ENCODE measurements around the gene INPP4A. TPM values are rescaled to one million over a fixed set of nuclear protein-coding genes. Genes with fewer than 3 reads are reported as not detected.
A peak's percentile ranks its signal among the peaks of the same experiment; 100 is the strongest.

The INPP4A gene
- total and polyA plus RNA-seq, 5 donors, result 5.1 to 18.1 (median 15.8) TPM

- DNase-seq, result no peak
- peak; percentile 36 to 55 for ATAC-seq
- H3K4me1 ChIP-seq (ENCODE audit: control insufficient read depth, insufficient read depth, low read length), result peaks cover 2% of the 10 kb centered on the region
- no peaks in the 10 kb centered on the region for H3K27me3 ChIP-seq (ENCODE audit: control insufficient read depth, insufficient read depth)
- H3K4me3 ChIP-seq (ENCODE audit: low read length), result no peak overlapping the region
- intact Hi-C loops (cut with DNase I), result loop anchor here in 1 of 4 donors (10.0 kb wide), 1 partner anchor 104 kb away; no protein-coding TSS in a partner anchor
- 77% methylated on average over 6 of the region's 6 CpGs for WGBS
- no peak overlapping the region for H3K27ac ChIP-seq (ENCODE audit: low read length)
- no peaks in the 10 kb centered on the region for H3K9me3 ChIP-seq (ENCODE audit: control insufficient read depth, low read length)
Observed at GRCh38 chr2:98519156-98519555, 74.5 kb downstream of the INPP4A start.

GRCh38 chr2:98519851-98520250, 75.2 kb downstream of the INPP4A start:
- Histone ChIP-seq H3K9me3 (ENCODE audit: control insufficient read depth, low read length) (no peaks in the 10 kb centered on the region), H3K27me3 (ENCODE audit: control insufficient read depth, insufficient read depth) (no peaks in the 10 kb centered on the region), H3K4me3 (ENCODE audit: low read length) (no peak overlapping the region), H3K27ac (ENCODE audit: low read length) (no peak overlapping the region), H3K4me1 (ENCODE audit: control insufficient read depth, insufficient read depth, low read length) (peaks cover 3% of the 10 kb centered on the region)
- 92% methylated on average over 16 of the region's 16 CpGs for WGBS
- intact Hi-C loops (cut with DNase I), result loop anchor here in 1 of 4 donors (10.0 kb wide), 1 partner anchor 105 kb away; no protein-coding TSS in a partner anchor
- ATAC-seq (no peak), DNase-seq (peak in 1 of 3 donors; percentile 60)

GRCh38 chr2:98520806-98521205, 76.1 kb downstream of the INPP4A start:
- Histone ChIP-seq H3K9me3 (ENCODE audit: control insufficient read depth, low read length) (no peaks in the 10 kb centered on the region), H3K27me3 (ENCODE audit: control insufficient read depth, insufficient read depth) (no peaks in the 10 kb centered on the region), H3K4me3 (ENCODE audit: low read length) (no peak overlapping the region), H3K4me1 (ENCODE audit: control insufficient read depth, insufficient read depth, low read length) (peaks cover 3% of the 10 kb centered on the region), H3K27ac (ENCODE audit: low read length) (no peak overlapping the region)
- no peak for DNase-seq
- intact Hi-C loops (cut with DNase I), result no loop called here
- WGBS, result 95% methylated on average over 6 of the region's 6 CpGs
- ATAC-seq, result no peak

GRCh38 chr2:98521266-98521665, 76.6 kb downstream of the INPP4A start:
- DNase-seq (no peak), ATAC-seq (no peak)
- Histone ChIP-seq H3K4me3 (ENCODE audit: low read length) (no peak overlapping the region), H3K4me1 (ENCODE audit: control insufficient read depth, insufficient read depth, low read length) (peaks cover 3% of the 10 kb centered on the region), H3K27ac (ENCODE audit: low read length) (no peak overlapping the region), H3K9me3 (ENCODE audit: control insufficient read depth, low read length) (no peaks in the 10 kb centered on the region), H3K27me3 (ENCODE audit: control insufficient read depth, insufficient read depth) (no peaks in the 10 kb centered on the region)
- intact Hi-C loops (cut with DNase I), result no loop called here
- WGBS, result 93% methylated on average over 7 of the region's 7 CpGs

GRCh38 chr2:98522854-98523253, 78.2 kb downstream of the INPP4A start:
- H3K27ac ChIP-seq (ENCODE audit: low read length), result no peak overlapping the region
- H3K4me1 ChIP-seq (ENCODE audit: control insufficient read depth, insufficient read depth, low read length), result peaks cover 1% of the 10 kb centered on the region
- H3K9me3 ChIP-seq (ENCODE audit: control insufficient read depth, low read length), result no peaks in the 10 kb centered on the region
- 87% methylated on average over 2 of the region's 2 CpGs for whole genome bisulfite sequencing
- DNase-seq (no peak), ATAC-seq (no peak)
- no peaks in the 10 kb centered on the region for H3K27me3 ChIP-seq (ENCODE audit: control insufficient read depth, insufficient read depth)
- intact Hi-C loops (cut with DNase I), result no loop called here
- H3K4me3 ChIP-seq (ENCODE audit: low read length), result no peak overlapping the region

- ATAC-seq, result no peak
- Histone ChIP-seq H3K9me3 (ENCODE audit: control insufficient read depth, low read length) (no peaks in the 10 kb centered on the region), H3K4me1 (ENCODE audit: control insufficient read depth, insufficient read depth, low read length) (peaks cover 1% of the 10 kb centered on the region), H3K4me3 (ENCODE audit: low read length) (no peak overlapping the region), H3K27me3 (ENCODE audit: control insufficient read depth, insufficient read depth) (no peaks in the 10 kb centered on the region), H3K27ac (ENCODE audit: low read length) (no peak overlapping the region)
- DNase-seq, result no peak
- 74% methylated on average over 3 of the region's 3 CpGs for WGBS
- intact Hi-C loops (cut with DNase I), result no loop called here
Observed at GRCh38 chr2:98524168-98524567, 79.5 kb downstream of the INPP4A start.

GRCh38 chr2:98528349-98528748, 83.7 kb downstream of the INPP4A start:
- ATAC-seq (no peak), DNase-seq (no peak)
- Histone ChIP-seq H3K4me1 (ENCODE audit: control insufficient read depth, insufficient read depth, low read length) (peaks cover 1% of the 10 kb centered on the region), H3K9me3 (ENCODE audit: control insufficient read depth, low read length) (no peaks in the 10 kb centered on the region), H3K27ac (ENCODE audit: low read length) (no peak overlapping the region), H3K27me3 (ENCODE audit: control insufficient read depth, insufficient read depth) (no peaks in the 10 kb centered on the region), H3K4me3 (ENCODE audit: low read length) (no peak overlapping the region)
- intact Hi-C loops (cut with DNase I), result no loop called here

- Histone ChIP-seq H3K27ac (ENCODE audit: low read length) (no peak overlapping the region), H3K4me1 (ENCODE audit: control insufficient read depth, insufficient read depth, low read length) (no peaks in the 10 kb centered on the region), H3K4me3 (ENCODE audit: low read length) (no peak overlapping the region), H3K9me3 (ENCODE audit: control insufficient read depth, low read length) (no peaks in the 10 kb centered on the region), H3K27me3 (ENCODE audit: control insufficient read depth, insufficient read depth) (no peaks in the 10 kb centered on the region)
- no peak for DNase-seq
- intact Hi-C loops (cut with DNase I), result no loop called here
- WGBS, result 90% methylated on average over 1 of the region's 1 CpG
- no peak for ATAC-seq
Observed at GRCh38 chr2:98530114-98530513, 85.5 kb downstream of the INPP4A start.

- Histone ChIP-seq H3K27me3 (ENCODE audit: control insufficient read depth, insufficient read depth) (no peaks in the 10 kb centered on the region), H3K4me3 (ENCODE audit: low read length) (no peak overlapping the region), H3K27ac (ENCODE audit: low read length) (no peak overlapping the region), H3K9me3 (ENCODE audit: control insufficient read depth, low read length) (no peaks in the 10 kb centered on the region), H3K4me1 (ENCODE audit: control insufficient read depth, insufficient read depth, low read length) (no peaks in the 10 kb centered on the region)
- 88% methylated on average over 6 of the region's 6 CpGs for WGBS
- intact Hi-C loops (cut with DNase I), result no loop called here
- DNase-seq (no peak), ATAC-seq (no peak)
Observed at GRCh38 chr2:98532756-98533155, 88.1 kb downstream of the INPP4A start.

- H3K27ac ChIP-seq (ENCODE audit: low read length), result no peak overlapping the region
- 100% methylated on average over 1 of the region's 1 CpG for WGBS
- H3K4me1 ChIP-seq (ENCODE audit: control insufficient read depth, insufficient read depth, low read length), result no peaks in the 10 kb centered on the region
- ATAC-seq (no peak), DNase-seq (no peak)
- H3K27me3 ChIP-seq (ENCODE audit: control insufficient read depth, insufficient read depth), result no peaks in the 10 kb centered on the region
- no peaks in the 10 kb centered on the region for H3K9me3 ChIP-seq (ENCODE audit: control insufficient read depth, low read length)
- intact Hi-C loops (cut with DNase I), result no loop called here
- H3K4me3 ChIP-seq (ENCODE audit: low read length), result no peak overlapping the region
Observed at GRCh38 chr2:98533547-98533946, 88.9 kb downstream of the INPP4A start.

GRCh38 chr2:98534761-98535160, 90.1 kb downstream of the INPP4A start:
- intact Hi-C loops (cut with DNase I), result no loop called here
- Histone ChIP-seq H3K4me3 (ENCODE audit: low read length) (no peak overlapping the region), H3K27me3 (ENCODE audit: control insufficient read depth, insufficient read depth) (no peaks in the 10 kb centered on the region), H3K4me1 (ENCODE audit: control insufficient read depth, insufficient read depth, low read length) (no peaks in the 10 kb centered on the region), H3K9me3 (ENCODE audit: control insufficient read depth, low read length) (no peaks in the 10 kb centered on the region), H3K27ac (ENCODE audit: low read length) (no peak overlapping the region)
- ATAC-seq (no peak), DNase-seq (no peak)
- WGBS, result 97% methylated on average over 3 of the region's 3 CpGs

GRCh38 chr2:98535971-98536677, 91.5 kb downstream of the INPP4A start:
- no peak overlapping the region for H3K4me3 ChIP-seq (ENCODE audit: low read length)
- intact Hi-C loops (cut with DNase I), result no loop called here
- no peaks in the 10 kb centered on the region for H3K9me3 ChIP-seq (ENCODE audit: control insufficient read depth, low read length)
- ATAC-seq (no peak), DNase-seq (no peak)
- no peaks in the 10 kb centered on the region for H3K4me1 ChIP-seq (ENCODE audit: control insufficient read depth, insufficient read depth, low read length)
- whole genome bisulfite sequencing, result 86% methylated on average over 6 of the region's 6 CpGs
- no peak overlapping the region for H3K27ac ChIP-seq (ENCODE audit: low read length)
- H3K27me3 ChIP-seq (ENCODE audit: control insufficient read depth, insufficient read depth), result no peaks in the 10 kb centered on the region

All from right cardiac atrium (tissue), 5 donors.